GM21528 (cell line): Measurements from ENCODE around the gene KRTAP27-1.

Experiments used
- ATAC-seq: cut with Tn5 transposase; IDR thresholded peaks from one replicate; pipeline ENCODE4 v1.9.1; 2021; ENCODE audit warnings: mild to moderate bottlenecking, moderate library complexity; ENCODE audit not compliant: unreplicated experiment, low FRiP score

The KRTAP27-1 gene

GRCh38 chr21:30305136-30305535 is 32.4 kb downstream of the KRTAP27-1 start:
- ATAC-seq: no peak

GRCh38 chr21:30289215-30289614 is 48.3 kb downstream of the KRTAP27-1 start, which contains the start of gene KRTAP25-1:
Gene KRTAP25-1 (minus strand): TSS chr21:30289514. CDS start chr21:30289490, 24 bp downstream.
- no peak for ATAC-seq
